Muscle of leg (tissue), 11 donors: ENCODE data around the gene SEC14L2. TPM values are rescaled to one million over a fixed set of nuclear protein-coding genes. Genes with fewer than 3 reads are reported as not detected.
"Not testable (repeated sequence)": the region's sequence is repeated elsewhere in the genome, so short reads cannot be mapped to it uniquely, and the experiment has no call there.

ENCODE experiments used
- DNase-seq: peaks from one replicate; pipeline ENCODE4 v3.0.0; 2013
- H3K27ac ChIP-seq: one replicate; pipeline ENCODE4 v1.5.1; 2013; ENCODE audit warnings: mild to moderate bottlenecking, low read length, control low read depth
- H3K27me3 ChIP-seq: one replicate; pipeline ENCODE4 v1.6.1; 2013; ENCODE audit warnings: low read length; ENCODE audit not compliant: control insufficient read depth, insufficient read depth
- H3K36me3 ChIP-seq: one replicate; pipeline ENCODE4 v1.6.1; 2013; ENCODE audit warnings: low read length; ENCODE audit not compliant: control insufficient read depth, insufficient read depth
- H3K4me1 ChIP-seq: one replicate; pipeline ENCODE4 v1.6.1; 2013; ENCODE audit warnings: low read length; ENCODE audit not compliant: control insufficient read depth, insufficient read depth
- H3K4me3 ChIP-seq: one replicate; pipeline ENCODE4 v1.5.1; 2013; ENCODE audit warnings: low read length, control low read depth
- H3K9me3 ChIP-seq: replicated peaks from 2 replicates; pipeline ENCODE4 v1.6.1; 2013; ENCODE audit warnings: low read depth, low read length; ENCODE audit not compliant: control insufficient read depth
- WGBS: methylation state at CpG from one replicate; pipeline ENCODE4 v1.1.5; 2013; ENCODE audit warnings: missing lambda C conversion rate; ENCODE audit not compliant: insufficient coverage; 5-methylcytosine and 5-hydroxymethylcytosine counted together
- polyA plus RNA-seq, 8 donors: library from polyadenylated mRNA; unstranded; fragments of 120-200 nt; gene quantifications; one replicate each; pipeline versions ENCODE4 v1.2.1 to v1.2.3, GENCODE V29; 2013; ENCODE audit warnings: inconsistent platforms in 1 of 8, low replicate concordance in 1 of 8; ENCODE audit not compliant: insufficient read length in 8 of 8, insufficient read depth in 1 of 8
- total RNA-seq: library from RNA; stranded (reverse); fragments of 120-200 nt; gene quantifications from one replicate; pipeline ENCODE4 v1.2.4, GENCODE V29; 2013

SEC14L2 gene
- total and polyA plus RNA-seq, 9 donors: 1.5 to 3.8 (median 2.1) TPM

GRCh38 chr22:30452861-30453260, 56.0 kb downstream of the SEC14L2 start:
- Histone ChIP-seq H3K9me3 (no peaks in the 10 kb centered on the region), H3K4me3 (no peak overlapping the region), H3K27ac (no peak overlapping the region), H3K36me3 (no peaks in the 10 kb centered on the region), H3K4me1 (no peaks in the 10 kb centered on the region), H3K27me3 (peaks cover 2% of the 10 kb centered on the region)
- 93% methylated on average over 3 of the region's 6 CpGs for WGBS
- no peak for DNase-seq

- no peaks in the 10 kb centered on the region for H3K9me3 ChIP-seq
- peaks cover 2% of the 10 kb centered on the region for H3K27me3 ChIP-seq
- DNase-seq: no peak
- no peak overlapping the region for H3K4me3 ChIP-seq
- H3K27ac ChIP-seq: no peak overlapping the region
- H3K36me3 ChIP-seq: no peaks in the 10 kb centered on the region
- 46% methylated on average over 2 of the region's 6 CpGs for WGBS
- H3K4me1 ChIP-seq: no peaks in the 10 kb centered on the region
Observed at GRCh38 chr22:30453731-30454510, 57.1 kb downstream of the SEC14L2 start.

DNA sequence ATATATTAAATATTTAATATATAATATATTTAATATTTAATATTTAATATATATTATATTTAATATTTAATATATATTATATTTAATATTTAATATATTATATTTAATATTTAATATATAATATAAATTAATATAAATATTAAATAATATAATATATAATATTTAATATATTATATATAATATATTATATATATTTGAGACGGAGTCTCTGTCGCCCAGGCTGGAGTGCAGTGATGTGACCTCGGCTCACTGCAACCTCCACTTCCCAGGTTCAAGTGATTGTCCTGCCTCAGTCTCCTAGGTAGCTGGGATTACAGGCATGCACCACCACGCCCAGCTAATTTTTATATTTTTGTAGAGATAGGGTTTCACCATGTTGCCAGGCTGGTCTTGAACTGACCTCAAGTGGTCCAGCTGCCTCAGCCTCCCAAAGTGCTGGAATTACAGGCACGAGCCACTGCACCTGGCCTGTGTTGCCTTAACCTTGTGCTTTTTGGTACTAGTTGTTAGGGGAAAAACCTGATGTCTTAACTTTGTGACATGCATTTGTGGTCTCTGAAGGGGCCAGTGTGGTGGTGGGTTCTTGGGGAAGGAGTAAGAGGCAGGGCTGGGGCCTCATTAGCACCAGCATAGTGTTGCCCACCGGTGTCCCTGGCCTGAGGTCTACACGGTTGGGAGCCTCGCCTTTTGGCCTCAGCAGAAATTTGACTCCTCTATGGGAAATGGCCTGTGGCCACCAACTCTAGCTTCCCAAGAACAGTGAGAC, 58.4 kb downstream of the SEC14L2 start:
- H3K9me3 ChIP-seq: no peaks in the 10 kb centered on the region
- no peaks in the 10 kb centered on the region for H3K36me3 ChIP-seq
- H3K27ac ChIP-seq: no peak overlapping the region
- no peak overlapping the region for H3K4me3 ChIP-seq
- no peak for DNase-seq
- no peaks in the 10 kb centered on the region for H3K4me1 ChIP-seq
- peaks cover 2% of the 10 kb centered on the region for H3K27me3 ChIP-seq
- 83% methylated on average over 1 of the region's 8 CpGs for WGBS

DNA sequence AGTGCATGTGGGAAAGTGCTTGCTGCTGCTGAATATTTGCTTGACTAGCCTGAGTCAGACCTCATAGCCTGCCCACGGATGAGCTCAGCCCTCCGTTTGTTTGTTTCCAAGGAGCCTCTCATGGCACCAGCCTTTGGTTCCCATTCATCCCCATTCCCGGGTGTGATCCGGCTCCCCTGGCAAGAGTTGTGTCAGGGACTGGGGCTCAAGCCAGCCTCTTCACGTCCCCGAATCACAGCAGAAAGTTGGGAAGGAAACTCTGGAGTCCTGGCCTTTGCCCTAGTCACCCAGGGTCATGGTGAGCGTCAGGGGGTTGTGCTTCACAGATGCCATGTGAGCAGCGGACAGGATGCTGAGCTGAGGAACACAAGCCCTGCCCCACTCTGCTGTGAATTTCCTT, 61.2 kb downstream of the SEC14L2 start:
- H3K27ac ChIP-seq: no peak overlapping the region
- no peaks in the 10 kb centered on the region for H3K9me3 ChIP-seq
- H3K36me3 ChIP-seq: no peaks in the 10 kb centered on the region
- no peaks in the 10 kb centered on the region for H3K4me1 ChIP-seq
- 55% methylated on average over 5 of the region's 8 CpGs for WGBS
- DNase-seq: no peak
- no peak overlapping the region for H3K4me3 ChIP-seq
- H3K27me3 ChIP-seq: peaks cover 2% of the 10 kb centered on the region

GRCh38 chr22:30459181-30460052, 62.6 kb downstream of the SEC14L2 start:
- DNase-seq: peak; percentile 23
- Histone ChIP-seq H3K4me3 (no peak overlapping the region), H3K27me3 (peaks cover 2% of the 10 kb centered on the region), H3K36me3 (no peaks in the 10 kb centered on the region), H3K9me3 (no peaks in the 10 kb centered on the region), H3K27ac (no peak overlapping the region), H3K4me1 (no peaks in the 10 kb centered on the region)
- 52% methylated on average over 2 of the region's 4 CpGs for WGBS

DNA sequence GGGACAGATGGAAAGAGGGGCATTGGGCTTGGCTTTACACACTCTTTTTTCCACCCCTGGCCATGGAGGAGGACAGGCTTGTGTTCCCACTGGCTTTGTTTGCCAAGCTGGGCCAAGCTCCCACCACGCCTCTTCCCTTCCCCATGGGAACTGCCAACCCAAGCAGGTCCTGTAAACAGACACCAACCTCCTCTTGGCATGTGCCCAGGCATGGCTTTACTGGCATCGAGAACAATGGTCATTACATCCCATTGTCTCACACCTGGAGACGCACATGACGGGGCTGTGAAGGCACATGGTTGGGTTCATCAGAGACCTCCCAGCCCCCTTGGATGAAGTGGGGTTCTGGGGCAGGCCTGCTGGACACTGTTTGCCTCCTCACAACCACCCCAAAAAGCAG, 63.3 kb downstream of the SEC14L2 start:
- Histone ChIP-seq H3K4me3 (no peak overlapping the region), H3K9me3 (no peaks in the 10 kb centered on the region), H3K36me3 (no peaks in the 10 kb centered on the region), H3K27ac (no peak overlapping the region), H3K27me3 (peaks cover 2% of the 10 kb centered on the region), H3K4me1 (no peaks in the 10 kb centered on the region)
- DNase-seq: no peak
- 50% methylated on average over 1 of the region's 4 CpGs for WGBS

DNA sequence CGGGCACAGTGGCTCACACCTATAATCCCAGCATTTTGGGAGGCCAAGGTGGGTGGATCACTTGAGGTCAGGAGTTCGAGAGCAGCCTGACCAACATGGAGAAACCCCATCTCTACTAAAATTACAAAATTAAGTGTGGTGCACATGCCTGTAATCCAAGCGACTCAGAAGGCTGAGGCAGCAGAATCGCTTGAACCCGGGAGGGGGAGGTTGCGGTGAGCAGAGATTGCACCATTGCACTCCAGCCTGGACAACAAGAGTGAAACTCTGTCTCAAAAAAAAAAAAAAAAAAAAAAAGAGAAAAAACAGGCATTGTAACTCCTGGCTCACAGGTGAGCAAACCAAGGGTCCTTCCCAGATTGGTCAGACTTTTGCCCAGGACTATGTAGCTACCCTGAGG, 63.7 kb downstream of the SEC14L2 start:
- not testable (repeated sequence) for H3K4me1 ChIP-seq, H3K27ac ChIP-seq, H3K36me3 ChIP-seq, H3K9me3 ChIP-seq, H3K27me3 ChIP-seq, H3K4me3 ChIP-seq, DNase-seq
- WGBS: 95% methylated on average over 4 of the region's 6 CpGs

DNA sequence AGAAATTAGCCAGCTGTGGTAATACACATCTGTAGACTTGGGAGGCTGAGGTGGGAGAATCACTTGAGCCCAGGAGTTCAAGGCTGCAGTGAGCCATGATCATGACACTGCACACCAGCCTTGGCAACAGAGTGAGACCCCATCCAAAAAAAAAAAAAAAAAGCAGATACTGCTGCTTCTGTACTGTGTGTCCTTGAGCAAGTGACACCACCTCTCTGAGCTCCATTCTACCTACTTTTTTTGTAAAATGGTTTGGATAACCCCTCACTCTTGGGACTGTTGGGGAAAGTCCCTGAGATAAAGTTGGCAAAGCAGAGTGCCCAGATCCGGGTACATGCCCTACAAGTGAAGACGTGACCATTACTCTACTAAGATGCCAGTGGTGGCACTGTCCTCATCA, 72.3 kb downstream of the SEC14L2 start:
- no peak overlapping the region for H3K27ac ChIP-seq
- no peaks in the 10 kb centered on the region for H3K36me3 ChIP-seq
- peaks cover 6% of the 10 kb centered on the region for H3K4me1 ChIP-seq
- H3K9me3 ChIP-seq: no peaks in the 10 kb centered on the region
- WGBS: 89% methylated on average over 2 of the region's 2 CpGs
- no peak overlapping the region for H3K4me3 ChIP-seq
- H3K27me3 ChIP-seq: peaks cover 2% of the 10 kb centered on the region
- DNase-seq: no peak

DNA sequence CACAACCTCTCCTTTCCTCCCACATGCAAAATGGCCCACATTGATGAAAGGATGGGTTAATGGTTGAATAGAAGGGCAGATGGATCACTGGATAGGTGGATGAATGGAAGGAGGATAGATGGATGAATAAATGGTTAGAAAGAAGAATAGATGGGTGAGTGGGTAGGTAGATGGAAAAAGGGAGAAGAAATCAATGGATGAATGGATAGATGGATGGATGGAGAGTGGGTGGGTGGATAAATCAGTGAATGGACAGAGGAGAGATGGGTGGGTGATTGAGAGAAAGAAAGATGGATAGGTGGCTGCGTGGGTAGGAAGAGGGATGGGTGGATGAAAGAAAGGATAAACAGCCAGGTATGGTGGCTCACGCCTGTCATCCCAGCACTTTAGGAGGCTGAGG, 73.8 kb downstream of the SEC14L2 start:
- Histone ChIP-seq H3K27me3 (peaks cover 5% of the 10 kb centered on the region), H3K4me1 (peaks cover 6% of the 10 kb centered on the region), H3K36me3 (no peaks in the 10 kb centered on the region), H3K27ac (no peak overlapping the region), H3K9me3 (no peaks in the 10 kb centered on the region), H3K4me3 (no peak overlapping the region)
- DNase-seq: no peak
- WGBS: 90% methylated on average over 1 of the region's 2 CpGs
